H9 (cell line): ENCODE results near the gene TET3. TPM values are rescaled to one million over a fixed set of nuclear protein-coding genes. Genes with fewer than 3 reads are reported as not detected.

ENCODE experiments used
- DNase-seq: peaks from one replicate; pipeline ENCODE4 v3.0.0-alpha.2; 2017
- H2AFZ ChIP-seq: one replicate; pipeline ENCODE4 v1.6.1; 2013; ENCODE audit warnings: mild to moderate bottlenecking, low read length, control low read depth, moderate library complexity
- H2AK5ac ChIP-seq: 2 replicates; pipeline ENCODE4 v1.6.1; 2013; ENCODE audit warnings: low read length, control low read depth, mixed read lengths; ENCODE audit not compliant: insufficient read length
- H2BK120ac ChIP-seq: one replicate; pipeline ENCODE4 v1.6.1; 2013; ENCODE audit warnings: low read depth, mild to moderate bottlenecking, low read length, control low read depth, inconsistent platforms; ENCODE audit not compliant: poor library complexity, severe bottlenecking
- H2BK12ac ChIP-seq: 2 replicates; pipeline ENCODE4 v1.6.1; 2013; ENCODE audit warnings: low read length, control low read depth, mixed read lengths, low read depth; ENCODE audit not compliant: insufficient read length
- H2BK15ac ChIP-seq: 2 replicates; pipeline ENCODE4 v1.6.1; 2013; ENCODE audit warnings: low read depth, low read length, control low read depth
- H2BK20ac ChIP-seq: one replicate; pipeline ENCODE4 v1.6.1; 2013; ENCODE audit warnings: low read depth, mild to moderate bottlenecking, low read length, control low read depth, inconsistent platforms; ENCODE audit not compliant: poor library complexity, severe bottlenecking
- H2BK5ac ChIP-seq: 2 replicates; pipeline ENCODE4 v1.6.1; 2013; ENCODE audit warnings: low read length, control low read depth, mixed read lengths; ENCODE audit not compliant: insufficient read length
- H3K14ac ChIP-seq: 2 replicates; pipeline ENCODE4 v1.6.1; 2013; ENCODE audit warnings: low read length, control low read depth; ENCODE audit not compliant: insufficient read depth
- H3K18ac ChIP-seq: 2 replicates; pipeline ENCODE4 v1.6.1; 2013; ENCODE audit warnings: low read depth, mild to moderate bottlenecking, mixed read lengths, low read length, control low read depth; ENCODE audit not compliant: insufficient read length
- H3K23ac ChIP-seq: 2 replicates; pipeline ENCODE4 v1.6.1; 2013; ENCODE audit warnings: low read length, control low read depth, mixed read lengths, low read depth; ENCODE audit not compliant: insufficient read length
- H3K23me2 ChIP-seq: 2 replicates; pipeline ENCODE4 v1.6.1; 2013; ENCODE audit warnings: low read depth, mild to moderate bottlenecking, mixed read lengths, low read length, control low read depth; ENCODE audit not compliant: insufficient read length, poor library complexity, severe bottlenecking
- H3K27ac ChIP-seq: 2 replicates; pipeline ENCODE4 v1.5.1; 2013; ENCODE audit warnings: low read length, control low read depth, mixed read lengths, low read depth; ENCODE audit not compliant: insufficient read length
- H3K27me3 ChIP-seq: 2 replicates; pipeline ENCODE4 v1.6.1; 2013; ENCODE audit warnings: low read length, control low read depth, inconsistent platforms; ENCODE audit not compliant: insufficient read depth
- H3K4ac ChIP-seq: 2 replicates; pipeline ENCODE4 v1.6.1; 2013; ENCODE audit warnings: low read depth, mild to moderate bottlenecking, control low read depth, inconsistent platforms, low read length, moderate library complexity
- H3K4me1 ChIP-seq: 2 replicates; pipeline ENCODE4 v1.6.1; 2013; ENCODE audit warnings: low read length, control low read depth, inconsistent platforms; ENCODE audit not compliant: insufficient read depth
- H3K4me2 ChIP-seq: 2 replicates; pipeline ENCODE4 v1.6.1; 2013; ENCODE audit warnings: low read length, control low read depth, mixed read lengths; ENCODE audit not compliant: insufficient read length, insufficient read depth
- H3K56ac ChIP-seq: 2 replicates; pipeline ENCODE4 v1.6.1; 2013; ENCODE audit warnings: low read depth, mild to moderate bottlenecking, mixed read lengths, low read length, control low read depth; ENCODE audit not compliant: insufficient read length
- H3K79me1 ChIP-seq: 2 replicates; pipeline ENCODE4 v1.6.1; 2013; ENCODE audit warnings: low read depth, mild to moderate bottlenecking, moderate library complexity, low read length, control low read depth, inconsistent platforms; ENCODE audit not compliant: insufficient read depth, poor library complexity, severe bottlenecking
- H3K79me2 ChIP-seq: 2 replicates; pipeline ENCODE4 v1.6.1; 2013; ENCODE audit warnings: low read length, control low read depth, inconsistent platforms; ENCODE audit not compliant: insufficient read depth
- H3K9ac ChIP-seq: 2 replicates; pipeline ENCODE4 v1.6.1; 2013; ENCODE audit warnings: low read length, control low read depth, mixed read lengths; ENCODE audit not compliant: insufficient read length; ENCODE audit errors: extremely low read depth
- H3K9me3 ChIP-seq: one replicate; pipeline ENCODE4 v1.6.1; 2013; ENCODE audit warnings: low read depth, low read length, inconsistent platforms; ENCODE audit not compliant: control insufficient read depth
- H3T11ph ChIP-seq: one replicate; pipeline ENCODE4 v1.6.1; 2013; ENCODE audit warnings: mild to moderate bottlenecking, low read length, control low read depth, inconsistent platforms
- H4K20me1 ChIP-seq: one replicate; pipeline ENCODE4 v1.6.1; 2013; ENCODE audit not compliant: control insufficient read depth, insufficient read length, insufficient read depth
- H4K5ac ChIP-seq: 2 replicates; pipeline ENCODE4 v1.6.1; 2013; ENCODE audit warnings: low read depth, mild to moderate bottlenecking, mixed read lengths, low read length, control low read depth; ENCODE audit not compliant: insufficient read length
- H4K8ac ChIP-seq: replicated peaks from 2 replicates; pipeline ENCODE4 v1.6.1; 2013; ENCODE audit warnings: low read length, control low read depth, mixed read lengths, low read depth; ENCODE audit not compliant: insufficient read length
- H4K91ac ChIP-seq: 2 replicates; pipeline ENCODE4 v1.6.1; 2013; ENCODE audit warnings: low read depth, mild to moderate bottlenecking, moderate library complexity, mixed read lengths, low read length, control low read depth; ENCODE audit not compliant: insufficient read length
- H3K27ac Mint-ChIP-seq, 3 experiments: 2 replicates in 2 of 3; 3 replicates in 1 of 3; pipeline ENCODE4 v1.8.0; 2020 to 2021; ENCODE audit warnings: mixed read lengths in 3 of 3, mild to moderate bottlenecking in 1 of 3, moderate library complexity in 1 of 3
- H3K27me3 Mint-ChIP-seq: 2 replicates; pipeline ENCODE4 v1.8.0; 2021; ENCODE audit warnings: low read depth, mild to moderate bottlenecking, moderate library complexity, mixed read lengths
- H3K36me3 Mint-ChIP-seq, 3 experiments: 2 replicates in 2 of 3; 3 replicates in 1 of 3; pipeline ENCODE4 v1.8.0; 2020 to 2021; ENCODE audit warnings: low read depth in 3 of 3, mixed read lengths in 3 of 3; ENCODE audit not compliant: insufficient read depth in 1 of 3
- H3K4me1 Mint-ChIP-seq, 2 experiments: 2 replicates each; pipeline ENCODE4 v1.8.0; 2020; ENCODE audit warnings: mixed read lengths in 2 of 2
- H3K4me3 Mint-ChIP-seq, 2 experiments: 2 replicates in 1 of 2; 3 replicates in 1 of 2; pipeline ENCODE4 v1.8.0; 2020 to 2021; ENCODE audit warnings: mild to moderate bottlenecking in 2 of 2, mixed read lengths in 2 of 2, moderate library complexity in 1 of 2
- H3K9me3 Mint-ChIP-seq, 2 experiments: 2 replicates in 1 of 2; 3 replicates in 1 of 2; pipeline ENCODE4 v1.8.0; 2020; ENCODE audit warnings: mild to moderate bottlenecking in 2 of 2, mixed read lengths in 2 of 2, moderate library complexity in 1 of 2
- WGBS: extraction: QIAGEN DNeasy Blood & Tissue Kit; methylation state at CpG from one replicate; pipeline ENCODE4 v1.1.7; 2013; ENCODE audit warnings: missing lambda C conversion rate, low lambda C conversion rate, mixed read lengths; ENCODE audit not compliant: insufficient read length; ENCODE audit errors: extremely low coverage; 5-methylcytosine and 5-hydroxymethylcytosine counted together
- total RNA-seq: library from RNA; stranded (reverse); gene quantifications from 2 replicates; pipeline ENCODE4 v1.2.1, GENCODE V29; 2021
- TF ChIP-seq, protein P1 (sequence below): fragments of 200-600 bp; sonication (generic); conservative IDR thresholded peaks from 3 replicates; pipeline ENCODE4 v1.8.0; 2021; ENCODE audit warnings: antibody characterized with exemption, mild to moderate bottlenecking

TET3 gene
- total RNA-seq, 1 experiment from 2014 or later, result 24.7 TPM

DNA sequence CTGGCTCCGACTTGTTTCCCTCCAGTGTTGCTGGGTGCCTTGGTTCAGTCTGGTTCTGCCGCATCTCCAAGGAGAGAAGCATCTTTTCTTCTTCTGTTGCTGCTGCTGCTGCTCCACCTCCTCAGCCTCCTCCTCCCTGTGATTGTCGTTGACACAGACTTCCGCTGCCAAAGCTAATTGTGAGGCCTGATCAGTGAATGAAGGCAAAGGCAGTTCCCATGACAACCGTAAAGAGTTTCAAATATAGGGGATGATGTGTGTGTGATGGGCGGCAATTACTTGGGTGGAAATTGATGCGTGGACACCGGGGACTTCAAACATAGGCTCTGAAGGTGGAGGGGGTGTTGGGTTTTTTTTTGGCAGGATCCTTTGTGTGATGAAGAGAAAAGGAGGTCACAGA, 13.7 kb downstream of the TET3 start:
- H4K5ac ChIP-seq, result no peak overlapping the region
- H3K27me3 ChIP-seq, result no peaks in the 10 kb centered on the region; the same call in 1 of the 2 replicates
- H2BK15ac ChIP-seq, result no peak overlapping the region
- H3K27me3 Mint-ChIP-seq, result peaks cover 18% of the 10 kb centered on the region
- no peak overlapping the region for H2AFZ ChIP-seq
- H3K14ac ChIP-seq, result no peak overlapping the region
- no peaks in the 10 kb centered on the region for H3K79me1 ChIP-seq
- peaks cover 7% of the 10 kb centered on the region; the same call in 1 of the 2 replicates for H3K79me2 ChIP-seq
- H3K4ac ChIP-seq, result no peak overlapping the region
- TF ChIP-seq, protein P1, sequence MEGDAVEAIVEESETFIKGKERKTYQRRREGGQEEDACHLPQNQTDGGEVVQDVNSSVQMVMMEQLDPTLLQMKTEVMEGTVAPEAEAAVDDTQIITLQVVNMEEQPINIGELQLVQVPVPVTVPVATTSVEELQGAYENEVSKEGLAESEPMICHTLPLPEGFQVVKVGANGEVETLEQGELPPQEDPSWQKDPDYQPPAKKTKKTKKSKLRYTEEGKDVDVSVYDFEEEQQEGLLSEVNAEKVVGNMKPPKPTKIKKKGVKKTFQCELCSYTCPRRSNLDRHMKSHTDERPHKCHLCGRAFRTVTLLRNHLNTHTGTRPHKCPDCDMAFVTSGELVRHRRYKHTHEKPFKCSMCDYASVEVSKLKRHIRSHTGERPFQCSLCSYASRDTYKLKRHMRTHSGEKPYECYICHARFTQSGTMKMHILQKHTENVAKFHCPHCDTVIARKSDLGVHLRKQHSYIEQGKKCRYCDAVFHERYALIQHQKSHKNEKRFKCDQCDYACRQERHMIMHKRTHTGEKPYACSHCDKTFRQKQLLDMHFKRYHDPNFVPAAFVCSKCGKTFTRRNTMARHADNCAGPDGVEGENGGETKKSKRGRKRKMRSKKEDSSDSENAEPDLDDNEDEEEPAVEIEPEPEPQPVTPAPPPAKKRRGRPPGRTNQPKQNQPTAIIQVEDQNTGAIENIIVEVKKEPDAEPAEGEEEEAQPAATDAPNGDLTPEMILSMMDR, result no peak
- no peaks in the 10 kb centered on the region for H3K9me3 ChIP-seq
- no peak overlapping the region for H3K4me3 Mint-ChIP-seq
- H3K4me2 ChIP-seq, result no peak overlapping the region
- no peaks in the 10 kb centered on the region for H4K20me1 ChIP-seq
- no peak overlapping the region for H3K27ac ChIP-seq
- H2BK5ac ChIP-seq, result no peak overlapping the region
- DNase-seq, result no peak
- no peak overlapping the region for H3K18ac ChIP-seq
- no peak overlapping the region for H3K9ac ChIP-seq
- no peak overlapping the region for H2BK20ac ChIP-seq
- no peak overlapping the region for H3K56ac ChIP-seq
- H2BK120ac ChIP-seq, result no peak overlapping the region
- no peak overlapping the region for H4K8ac ChIP-seq
- no peak overlapping the region for H3T11ph ChIP-seq
- WGBS, result no CpG with 5 or more reads among the region's 8 CpGs
- peak overlapping the region in 1 of 3 experiments; percentile 7; a peak in 1 of 7 replicates for H3K27ac Mint-ChIP-seq
- no peak overlapping the region for H4K91ac ChIP-seq
- H3K4me1 Mint-ChIP-seq, result peaks cover 58 to 66% of the 10 kb centered on the region in 2 experiments
- H3K23me2 ChIP-seq, result no peaks in the 10 kb centered on the region
- H3K23ac ChIP-seq, result no peak overlapping the region
- H3K9me3 Mint-ChIP-seq, result no peaks in the 10 kb centered on the region; a peak in 1 of 5 replicates
- no peak overlapping the region for H2BK12ac ChIP-seq
- H2AK5ac ChIP-seq, result no peak overlapping the region
- H3K36me3 Mint-ChIP-seq, result peaks cover 0 to 4% (median 0%) of the 10 kb centered on the region in 3 experiments; a peak in 2 of 7 replicates
- peaks cover 3% of the 10 kb centered on the region; the same call in 1 of the 2 replicates for H3K4me1 ChIP-seq
